ENCODE data around the gene TBX1.
"Not testable (repeated sequence)": the region's sequence is repeated elsewhere in the genome, so short reads cannot be mapped to it uniquely, and the experiment has no call there.

Gene TBX1

DNA sequence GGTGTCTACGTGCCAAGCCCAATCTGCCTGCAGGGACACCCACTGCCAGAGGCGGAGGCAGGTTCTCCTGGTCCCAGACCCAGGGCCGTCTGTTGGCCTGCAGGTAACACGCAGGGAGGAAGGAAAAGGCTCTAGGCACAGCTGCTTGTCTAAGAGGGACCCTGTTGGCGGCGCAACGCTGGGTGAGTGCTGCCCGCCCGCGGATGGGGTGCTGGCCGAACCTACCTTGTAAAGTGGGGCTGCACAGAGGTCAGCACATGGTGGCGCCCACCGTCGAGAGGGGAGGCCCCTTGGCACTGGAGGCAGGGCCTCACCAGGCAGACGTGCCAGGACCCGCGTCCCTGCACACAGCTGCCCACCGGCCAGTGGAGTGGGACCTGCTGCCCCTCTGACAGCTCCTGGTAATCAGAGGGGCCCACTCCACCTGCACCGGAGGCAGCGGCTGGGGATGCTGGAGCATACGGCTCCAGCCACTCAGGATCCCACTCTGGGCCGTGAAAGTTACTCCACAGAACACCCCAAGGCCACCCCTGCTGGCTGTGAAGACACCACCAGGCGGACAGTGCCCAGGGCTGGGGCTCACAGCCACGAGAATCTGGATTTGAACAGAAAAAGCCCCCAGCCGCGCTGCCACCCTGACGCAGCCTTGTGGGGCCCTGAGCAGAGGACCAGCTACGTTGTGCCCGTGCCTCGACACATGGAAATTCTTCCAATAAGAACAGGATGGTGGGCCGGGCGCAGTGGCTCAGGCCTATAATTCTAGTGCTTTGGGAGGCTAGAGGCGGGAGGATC, 24.0 kb downstream of the TBX1 start:
- no peak for DNase-seq (ENCODE audit: low read depth)

- no peak for DNase-seq (ENCODE audit: low read depth)
These were observed 25.1 kb downstream of the TBX1 start for GRCh38 chr22:19785461-19786263.

- no peak for DNase-seq (ENCODE audit: low read depth)
These were observed 25.6 kb downstream of the TBX1 start for GRCh38 chr22:19786264-19786585.

GRCh38 chr22:19786959-19787848, 26.6 kb downstream of the TBX1 start:
- no peak for DNase-seq (ENCODE audit: low read depth)

DNA sequence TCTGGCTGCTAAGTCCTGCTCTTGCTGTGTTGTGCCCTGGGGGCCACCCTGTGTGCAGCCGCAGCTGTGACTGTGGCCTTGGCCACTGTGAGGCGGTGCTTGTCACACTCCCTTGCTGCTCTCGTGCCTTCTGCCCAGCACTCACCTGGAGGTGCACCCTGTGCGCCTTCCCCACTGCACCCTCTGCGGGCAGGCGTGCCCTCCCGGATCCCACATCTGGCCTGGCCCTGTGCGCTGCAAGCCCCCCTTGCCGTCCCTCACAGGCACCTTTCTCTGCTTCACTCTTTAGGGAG, 27.2 kb downstream of the TBX1 start:
- no peak for DNase-seq (ENCODE audit: low read depth)

- DNase-seq (ENCODE audit: low read depth) = no peak
These were observed 28.2 kb downstream of the TBX1 start for GRCh38 chr22:19788661-19789225.

GRCh38 chr22:19789406-19789805, 28.8 kb downstream of the TBX1 start:
- DNase-seq (ENCODE audit: low read depth) = no peak

GRCh38 chr22:19789828-19790227, 29.2 kb downstream of the TBX1 start:
- DNase-seq (ENCODE audit: low read depth) = no peak

DNA sequence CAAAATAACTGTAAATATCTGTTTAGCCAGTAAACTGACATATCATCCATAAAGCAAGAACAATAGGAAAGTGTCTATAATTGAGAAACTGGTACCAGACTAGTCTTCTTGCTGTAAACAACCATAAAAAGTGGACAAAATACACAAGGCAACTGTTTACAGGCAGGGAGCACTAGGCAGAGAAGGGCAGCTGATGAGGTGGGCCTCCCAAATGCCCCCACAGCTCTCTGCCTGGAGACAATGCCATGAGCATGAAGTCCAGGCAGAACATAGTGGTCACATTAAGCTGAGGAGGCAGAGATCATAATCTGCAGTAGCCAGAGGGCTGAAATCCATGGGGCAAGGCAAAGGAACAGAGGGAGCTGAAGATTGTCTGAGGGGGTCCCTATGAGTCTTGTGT, 30.7 kb downstream of the TBX1 start:
- no peak for DNase-seq (ENCODE audit: low read depth)

GRCh38 chr22:19791894-19792293, 31.3 kb downstream of the TBX1 start:
- DNase-seq (ENCODE audit: low read depth) = no peak

DNA sequence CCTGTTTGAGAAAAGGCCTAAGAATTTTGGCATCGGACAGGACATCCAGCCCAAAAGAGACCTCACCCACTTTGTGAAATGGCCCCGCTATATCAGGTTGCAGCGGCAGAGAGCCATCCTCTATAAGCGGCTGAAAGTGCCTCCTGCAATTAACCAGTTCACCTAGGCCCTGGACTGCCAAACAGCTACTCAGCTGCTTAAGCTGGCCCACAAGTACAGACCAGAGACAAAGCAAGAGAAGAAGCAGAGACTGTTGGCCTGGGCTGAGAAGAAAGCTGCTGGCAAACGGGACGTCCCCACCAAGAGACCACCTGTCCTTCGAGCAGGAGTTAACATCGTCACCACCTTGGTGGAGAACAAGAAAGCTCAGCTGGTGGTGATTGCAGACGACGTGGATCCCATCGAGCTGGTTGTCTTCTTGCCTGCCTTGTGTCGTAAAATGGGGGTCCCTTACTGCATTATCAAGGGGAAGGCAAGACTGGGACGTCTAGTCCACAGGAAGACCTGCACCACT, 31.9 kb downstream of the TBX1 start:
- DNase-seq (ENCODE audit: low read depth) = not testable (repeated sequence)

DNA sequence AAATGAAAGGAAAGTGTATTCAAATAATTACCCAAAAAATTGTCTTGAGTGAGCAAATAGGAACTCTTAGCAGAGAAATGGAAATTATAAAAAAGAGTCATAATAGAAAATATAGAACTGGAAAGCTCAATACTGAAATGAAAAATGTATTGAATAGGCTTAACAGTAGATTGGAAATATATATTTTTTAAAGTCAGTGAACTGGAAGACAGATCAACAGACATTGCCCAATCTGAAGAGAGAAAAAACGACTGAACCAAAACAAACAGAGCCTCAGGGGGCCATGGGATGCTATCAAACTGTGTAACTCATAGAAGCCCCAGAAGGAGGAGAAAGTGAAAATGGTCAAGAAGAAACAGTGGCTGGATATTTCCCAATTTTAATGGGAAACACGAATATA, 32.6 kb downstream of the TBX1 start:
- no peak for DNase-seq (ENCODE audit: low read depth)

DNA sequence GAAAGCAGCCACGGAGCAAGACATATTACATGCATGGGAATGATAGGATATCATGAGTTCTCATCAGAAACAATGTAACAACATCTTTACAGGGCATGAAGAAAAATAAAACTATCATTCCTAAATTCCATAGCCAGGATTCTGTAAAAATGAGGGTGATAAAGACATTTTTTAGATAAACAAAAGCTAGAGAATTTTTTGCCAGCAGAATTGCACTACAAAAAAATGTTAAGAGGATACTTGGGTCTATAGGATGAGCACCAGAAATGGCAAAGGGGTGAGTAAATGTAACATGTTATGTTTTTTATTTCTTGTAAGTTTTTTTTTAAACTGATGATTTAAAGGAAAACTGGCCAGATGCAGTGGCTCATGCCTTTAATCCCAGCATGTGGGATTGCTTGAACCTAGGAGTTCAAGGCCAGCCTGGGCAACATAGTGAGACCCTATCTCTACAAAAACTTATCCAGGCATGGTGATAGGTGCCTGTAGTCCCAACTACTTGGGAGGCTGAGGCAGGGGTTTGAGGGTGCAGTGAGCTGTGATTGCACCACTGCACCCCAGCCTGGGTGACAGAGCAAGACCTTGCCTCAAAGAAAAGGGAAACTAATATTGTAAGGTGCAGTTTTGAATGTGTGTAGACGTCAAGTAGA, 33.2 kb downstream of the TBX1 start:
- no peak for DNase-seq (ENCODE audit: low read depth)

DNA sequence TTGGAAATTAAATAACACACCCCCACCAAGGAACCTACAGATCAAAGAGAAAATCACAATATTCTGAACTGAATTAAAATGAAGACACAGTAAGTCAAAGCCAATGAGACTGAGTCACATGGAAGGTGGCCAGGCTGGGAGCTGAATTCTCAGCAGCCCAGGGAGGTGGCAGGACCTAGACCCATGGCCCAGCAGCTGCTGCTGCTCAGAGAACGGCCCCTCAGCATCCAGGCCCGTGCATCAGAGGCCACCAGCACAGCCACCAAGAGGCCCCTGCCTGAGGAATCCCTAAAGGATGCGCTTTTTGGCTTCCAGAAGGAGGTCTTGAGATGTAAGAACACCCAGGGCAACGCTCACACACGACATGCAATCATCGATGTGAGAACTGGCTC, 35.0 kb downstream of the TBX1 start:
- peak; percentile 28 for DNase-seq (ENCODE audit: low read depth)

DNA sequence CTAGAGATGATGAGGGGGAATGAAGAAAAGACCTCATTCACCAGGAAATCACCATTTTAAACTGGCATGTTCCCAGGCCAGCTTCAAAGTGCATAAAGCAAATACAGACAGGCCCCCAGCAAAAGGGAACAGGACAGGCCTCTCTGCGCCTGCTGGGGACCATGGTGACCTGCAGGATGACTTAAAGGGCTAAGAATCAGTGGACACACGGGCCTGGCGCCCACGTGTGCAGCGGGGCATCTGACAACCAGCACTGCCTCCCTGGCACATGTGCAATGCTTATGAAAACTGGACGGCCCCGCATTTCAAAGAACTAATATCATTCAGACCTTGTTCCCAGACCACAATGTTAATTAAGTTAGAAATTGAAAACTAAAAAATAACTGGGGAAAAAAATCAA, 35.6 kb downstream of the TBX1 start:
- no peak for DNase-seq (ENCODE audit: low read depth)

GRCh38 chr22:19797086-19798002, 36.8 kb downstream of the TBX1 start:
- no peak for DNase-seq (ENCODE audit: low read depth)

- no peak for DNase-seq (ENCODE audit: low read depth)
These were observed 37.6 kb downstream of the TBX1 start for GRCh38 chr22:19798003-19798665.

DNA sequence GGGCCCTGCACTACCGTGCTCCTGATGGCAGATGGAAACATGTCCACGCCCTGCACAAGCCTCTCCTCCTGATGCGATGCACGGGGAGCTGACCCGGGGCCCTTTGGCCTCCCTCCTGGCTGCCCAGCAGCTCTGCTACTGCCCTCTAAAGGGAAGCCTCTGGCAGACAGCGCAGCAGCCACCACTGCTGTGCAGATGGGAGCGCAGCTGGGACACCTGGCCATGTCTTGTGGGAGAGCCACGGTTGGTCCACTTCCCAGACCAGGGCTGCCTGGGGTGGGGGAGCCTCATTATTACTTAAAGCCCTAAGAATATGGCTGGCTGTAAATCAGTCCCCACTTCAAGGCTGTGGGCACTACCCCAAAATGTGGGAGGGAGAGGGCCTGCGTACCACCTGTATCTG, 38.3 kb downstream of the TBX1 start:
- no peak for DNase-seq (ENCODE audit: low read depth)

DNA sequence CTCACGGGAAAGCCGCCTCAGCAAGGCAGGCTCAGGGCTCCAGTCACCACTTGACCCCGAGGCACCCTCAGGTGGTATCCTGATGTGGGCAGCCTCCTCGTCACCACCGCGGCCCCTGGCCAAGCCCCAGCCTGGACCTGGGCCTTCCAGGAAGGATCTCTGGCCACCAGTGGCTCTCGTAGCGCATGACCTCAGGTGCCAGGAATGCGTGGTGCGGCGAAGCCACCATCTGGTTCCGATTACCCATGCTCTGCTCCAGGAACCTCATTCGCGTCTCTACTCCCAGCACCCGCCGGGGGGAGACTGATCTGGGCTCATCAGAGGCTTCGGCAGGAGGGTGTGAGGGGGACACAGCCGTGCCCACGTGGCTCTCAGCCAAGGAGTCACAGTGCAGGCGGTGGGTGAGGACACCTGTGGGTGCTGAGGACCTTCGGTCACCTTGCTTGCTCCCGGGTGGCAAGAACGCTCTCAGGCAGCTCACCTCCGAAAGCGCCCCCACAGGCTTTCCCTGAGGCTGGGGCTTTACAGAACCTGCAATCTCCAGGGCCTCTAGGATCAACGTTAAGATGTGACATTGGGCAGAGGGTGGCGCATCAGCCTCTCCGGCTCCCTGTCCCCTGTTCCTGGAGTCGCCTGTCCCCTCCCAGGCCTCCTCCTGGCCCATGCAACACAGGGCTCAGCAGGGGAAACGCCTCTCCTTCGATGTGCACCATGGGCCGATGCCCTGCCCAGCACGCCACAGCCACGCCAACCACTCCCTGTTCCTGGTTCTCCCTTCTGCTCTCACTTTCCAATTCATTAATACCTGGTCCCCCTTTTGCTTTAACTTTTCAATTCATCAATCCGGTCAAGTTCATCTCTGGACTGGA, 39.0 kb downstream of the TBX1 start:
- peak; percentile 95 for DNase-seq (ENCODE audit: low read depth)
